T1000 (cell line): ENCODE data around the gene MICU1.
A peak's percentile ranks its signal among the peaks of the same experiment; 100 is the strongest.
"Not testable (repeated sequence)": the region's sequence is repeated elsewhere in the genome, so short reads cannot be mapped to it uniquely, and the experiment has no call there.

ENCODE experiments used
- DNase-seq: peaks from one replicate; lab custom pipeline; 2025; ENCODE audit warnings: mixed read lengths; lab: John Stamatoyannopoulos, UW

Gene MICU1

DNA sequence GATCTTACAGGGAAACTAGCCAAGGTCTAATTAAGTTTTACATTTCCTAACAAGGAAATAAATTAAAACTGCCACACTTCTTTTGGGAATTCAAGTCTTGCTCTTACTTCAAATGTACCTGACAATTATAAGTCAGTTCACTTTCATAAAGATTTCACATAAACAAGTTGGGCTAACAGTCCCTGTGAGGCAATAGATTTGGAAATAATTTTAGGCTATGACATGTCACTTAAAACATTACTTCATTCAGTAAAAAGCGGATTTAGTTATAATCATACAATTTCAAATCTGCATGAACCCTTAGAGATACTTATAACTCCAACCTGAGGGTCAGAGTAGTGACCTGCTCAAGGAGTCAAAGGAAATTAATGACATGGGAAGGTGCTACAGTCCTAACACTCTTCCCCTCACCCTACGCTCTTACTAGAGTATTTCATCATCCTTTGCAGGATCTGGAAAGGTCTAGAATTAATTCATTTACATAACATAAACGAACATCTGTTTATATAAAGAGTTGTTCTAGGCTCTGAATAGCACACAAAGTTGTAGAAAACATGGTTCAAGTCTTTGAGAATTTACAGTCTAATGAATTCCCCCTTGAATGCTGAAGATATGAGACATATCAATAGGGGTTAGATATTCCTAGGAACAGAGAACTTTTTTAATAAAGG, 238.8 kb downstream of the MICU1 start:
- DNase-seq: no peak

GRCh38 chr10:72385724-72386123, 240.2 kb downstream of the MICU1 start:
- DNase-seq: no peak

DNA sequence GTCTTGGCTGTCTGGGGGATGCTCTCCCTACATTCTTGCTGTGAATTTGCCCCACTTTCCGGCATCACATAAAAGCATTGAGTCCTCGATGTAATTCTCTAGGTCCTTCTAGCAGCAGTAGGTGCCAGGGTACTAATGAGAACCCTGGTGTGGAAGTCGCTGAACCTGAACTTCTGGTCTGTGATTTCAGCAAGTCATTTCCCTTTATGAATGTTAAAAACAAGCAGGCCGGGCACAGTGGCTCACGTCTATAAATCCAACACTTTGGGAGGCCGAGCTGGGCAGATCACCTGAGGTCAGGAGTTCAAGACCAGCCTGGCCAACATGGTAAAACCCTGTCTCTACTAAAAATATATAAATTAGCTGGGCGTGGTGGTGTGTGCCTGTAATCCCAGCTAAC, 240.9 kb downstream of the MICU1 start:
- not testable (repeated sequence) for DNase-seq

GRCh38 chr10:72379776-72380175, 246.1 kb downstream of the MICU1 start:
- DNase-seq: no peak

DNA sequence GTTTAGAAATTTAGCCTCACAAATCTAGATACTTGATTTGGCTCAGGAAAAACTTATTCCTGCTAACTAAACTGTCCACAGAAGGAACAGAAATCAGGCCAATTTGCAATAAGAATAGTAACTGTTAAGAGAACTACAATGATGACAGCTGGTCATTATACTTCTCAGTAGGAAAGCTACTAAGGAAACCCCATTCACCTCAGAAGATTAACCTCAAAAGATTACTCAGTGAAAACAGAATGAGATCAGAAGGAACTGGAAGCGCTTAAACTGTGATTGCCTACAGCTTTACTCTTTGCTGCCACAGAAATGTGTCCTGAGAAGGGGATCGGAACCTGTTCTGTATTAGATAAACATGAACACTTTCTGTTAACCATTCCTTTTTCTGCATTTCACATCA, 246.8 kb downstream of the MICU1 start:
- no peak for DNase-seq

DNA sequence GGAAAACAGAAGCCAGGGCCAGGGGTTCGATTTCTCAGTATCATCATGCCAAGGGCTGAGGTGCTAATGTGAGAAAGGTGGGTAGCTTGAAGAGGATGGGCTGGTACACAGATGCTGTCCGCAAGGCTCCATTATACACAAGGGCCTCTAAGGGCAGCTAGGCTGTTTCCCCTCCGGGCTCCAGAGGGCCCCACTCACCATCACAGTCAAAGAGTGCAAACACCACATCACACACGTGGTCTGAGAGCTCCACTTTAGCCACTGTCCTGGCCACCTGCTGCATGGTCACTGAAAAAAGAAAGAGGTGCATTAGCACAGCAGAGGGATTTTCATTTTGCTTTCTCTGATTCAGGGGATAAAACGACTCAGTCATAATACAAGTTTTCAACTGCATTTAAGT, 250.3 kb downstream of the MICU1 start:
- DNase-seq: no peak

DNA sequence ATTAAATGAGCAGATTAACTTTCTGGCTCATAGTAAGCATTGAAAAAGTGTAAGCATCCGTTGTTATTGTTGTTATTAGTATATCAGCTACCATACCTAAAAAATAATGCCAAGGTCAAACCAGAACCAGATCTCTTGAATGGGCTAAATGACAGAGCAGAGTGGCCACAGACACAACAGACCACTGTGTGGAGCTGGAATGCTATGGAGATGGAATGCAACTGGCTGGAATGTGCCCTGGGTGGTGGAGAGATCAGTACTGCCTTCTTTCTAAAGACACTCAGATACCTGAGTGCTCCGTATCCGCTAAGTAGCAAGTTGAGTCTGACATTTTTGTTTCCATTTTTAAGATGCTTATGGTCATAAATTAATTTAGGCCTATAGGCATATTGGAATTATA, 250.7 kb downstream of the MICU1 start:
- DNase-seq: no peak

DNA sequence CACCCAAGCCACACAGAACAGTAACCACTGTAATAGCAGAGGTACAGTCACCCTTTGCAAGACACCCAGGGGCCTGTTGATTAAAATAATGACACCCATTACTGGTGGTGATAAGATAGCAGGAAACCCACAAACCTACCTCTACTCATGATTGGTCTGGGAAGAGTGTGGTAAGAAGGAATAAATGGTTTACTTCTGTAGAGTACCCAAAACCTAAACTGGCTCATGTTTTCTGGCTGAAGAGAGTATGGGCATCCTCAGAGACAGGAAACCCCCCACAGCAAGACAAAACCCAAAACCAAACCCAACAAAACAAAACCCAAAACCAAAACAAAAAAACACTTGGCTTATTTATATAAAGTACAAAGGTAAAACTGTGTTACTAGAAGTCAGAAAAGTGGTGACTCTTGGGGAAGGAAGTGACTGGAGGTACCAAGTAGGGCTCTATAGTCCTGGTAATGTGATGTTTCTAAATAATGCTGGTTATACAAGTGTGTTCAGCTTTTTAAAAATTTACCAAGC, 255.6 kb downstream of the MICU1 start:
- no peak for DNase-seq

DNA sequence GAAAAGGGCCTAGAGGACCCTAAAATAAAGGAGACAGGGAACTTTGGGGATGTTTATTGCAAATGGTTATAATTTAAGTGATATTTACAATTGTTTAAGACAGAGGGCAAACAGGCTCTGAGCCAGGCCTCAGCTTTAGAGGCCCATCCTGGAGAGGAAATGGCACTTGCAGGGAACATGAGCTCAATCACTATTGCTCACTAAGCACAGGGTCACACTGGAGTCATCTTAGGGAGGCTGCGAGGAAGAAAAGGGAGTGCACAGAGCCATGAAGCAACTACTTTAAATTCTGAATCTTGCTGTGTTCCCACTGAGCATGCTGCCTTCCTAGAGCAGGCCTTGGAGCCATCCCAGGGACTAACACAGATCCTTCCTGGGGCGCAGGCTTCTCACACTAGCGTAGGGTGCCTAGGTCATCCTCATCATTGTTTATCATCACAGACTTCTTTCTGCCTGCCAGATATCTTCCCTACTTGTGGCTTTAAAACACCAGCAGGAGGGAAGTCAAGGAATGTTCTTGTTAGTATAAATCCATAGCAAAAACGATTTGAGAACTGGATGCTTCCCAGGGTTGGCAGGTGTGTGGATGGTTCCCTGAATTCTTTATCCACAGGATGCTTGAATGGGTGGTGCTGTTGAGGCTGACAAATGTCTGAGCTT, 258.4 kb downstream of the MICU1 start:
- no peak for DNase-seq

DNA sequence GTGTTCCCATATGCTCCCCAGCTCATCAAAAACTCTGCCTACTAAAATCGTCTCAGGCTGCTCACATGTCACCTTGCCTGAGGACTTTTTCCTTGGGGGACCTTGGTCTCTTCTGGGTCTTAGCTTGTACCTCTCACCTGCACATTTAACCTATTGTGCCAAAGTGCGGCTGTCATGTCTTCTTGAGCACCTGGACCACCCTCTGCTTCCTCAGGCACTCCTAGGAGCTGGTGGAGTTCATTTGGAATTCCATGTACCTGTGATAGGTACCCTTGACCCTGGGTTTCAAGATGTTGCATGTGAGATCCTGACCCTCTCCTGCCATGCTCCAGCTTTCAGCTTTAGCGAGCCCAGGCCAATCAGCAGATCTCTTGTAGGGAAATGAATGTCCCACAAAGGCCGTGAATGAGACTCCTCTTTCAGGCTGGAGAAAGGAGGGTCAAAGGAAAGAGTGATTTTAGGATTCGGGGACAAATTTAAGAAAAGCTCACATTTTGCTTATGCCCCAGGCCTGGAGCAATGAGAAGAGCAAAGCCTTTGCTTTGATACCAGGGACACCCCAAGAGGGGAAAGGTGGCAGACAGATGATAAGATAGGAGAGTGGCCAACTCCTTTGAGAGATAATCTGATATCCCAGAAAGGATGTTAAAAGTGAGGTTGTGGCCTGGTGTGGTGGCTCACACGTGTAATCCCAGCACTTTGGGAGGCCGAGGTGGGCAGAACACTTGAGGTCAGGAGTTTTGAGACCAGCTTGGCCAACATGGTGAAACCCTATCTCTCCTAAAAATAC, 260.6 kb downstream of the MICU1 start:
- DNase-seq: no peak

- DNase-seq: peak; percentile 91
Measured at GRCh38 chr10:72364239-72364777, 261.6 kb downstream of the MICU1 start.

DNA sequence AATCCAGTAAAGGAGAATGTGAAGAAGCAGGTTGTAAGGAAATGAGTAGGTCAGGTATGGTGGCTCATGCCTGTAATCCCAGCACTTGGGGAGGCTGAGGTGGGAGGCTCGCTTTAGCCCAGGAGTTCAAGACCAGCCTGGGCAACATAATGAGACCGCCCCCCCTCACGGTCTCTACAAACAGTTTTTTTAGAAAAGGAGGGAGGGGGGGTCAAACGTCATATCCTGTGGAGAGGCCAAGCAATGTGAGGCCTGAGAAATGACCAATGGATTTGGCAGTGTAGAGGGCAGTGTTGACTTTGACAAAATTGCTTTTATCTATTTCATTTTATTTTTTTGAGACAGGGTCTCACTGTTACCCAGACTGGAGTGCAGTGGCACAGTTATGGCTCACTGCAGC, 268.9 kb downstream of the MICU1 start:
- no peak for DNase-seq

GRCh38 chr10:72356115-72356514, 269.8 kb downstream of the MICU1 start:
- no peak for DNase-seq

- no peak for DNase-seq
Measured at GRCh38 chr10:72355214-72355555, 270.7 kb downstream of the MICU1 start.

- DNase-seq: peak; percentile 92
Measured at GRCh38 chr10:72354356-72355213, 271.3 kb downstream of the MICU1 start, which contains the start of gene DNAJB12. DNAJB12 (minus strand) TSS chr10:72354919; CDS start chr10:72354897, 22 bp downstream.

- no peak for DNase-seq
Measured at GRCh38 chr10:72353965-72354355, 271.9 kb downstream of the MICU1 start.

DNA sequence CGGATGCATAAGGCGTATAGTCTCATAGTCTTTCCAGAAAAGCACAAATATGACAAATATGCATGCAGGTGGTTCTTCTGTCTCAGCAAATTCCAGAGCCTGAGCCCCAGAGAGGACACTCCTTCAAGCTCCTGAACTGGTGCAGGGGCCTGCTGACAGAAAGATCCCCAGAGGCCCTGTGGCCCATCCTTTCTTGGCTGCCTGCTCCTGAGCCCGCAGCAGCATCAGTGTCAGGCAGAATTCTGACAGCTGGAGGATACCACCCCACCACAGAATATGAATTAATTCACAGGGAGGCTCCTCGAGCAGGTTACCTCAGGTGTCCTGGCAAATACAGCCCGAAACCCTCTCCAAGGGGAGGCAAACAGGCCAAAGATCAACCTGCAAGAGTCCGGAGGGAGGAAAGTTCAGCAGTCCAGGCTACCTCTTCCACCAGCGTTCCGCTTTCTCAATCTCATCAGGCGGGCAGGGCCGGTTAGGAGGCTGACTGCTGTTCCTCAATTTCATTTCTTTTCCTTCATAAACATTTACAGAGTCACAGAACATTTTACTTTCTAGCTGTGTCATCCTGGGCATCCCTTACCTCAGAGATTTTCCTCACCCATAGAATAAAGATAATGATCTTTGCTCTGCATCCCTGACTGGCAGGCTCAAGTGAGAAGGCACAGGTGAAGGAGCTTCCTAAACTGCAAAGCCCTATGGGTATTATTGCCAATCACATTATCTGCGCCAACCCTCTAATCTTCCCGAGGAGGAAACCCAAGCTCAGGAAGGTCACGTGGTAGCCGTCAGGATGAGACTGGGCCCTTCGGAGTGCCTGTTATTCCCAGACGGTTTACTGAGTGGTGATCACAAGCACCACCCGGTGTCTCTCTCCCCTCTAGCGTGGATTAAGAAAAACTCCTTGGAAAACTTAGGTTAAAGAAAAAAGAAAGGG, 272.6 kb downstream of the MICU1 start:
- DNase-seq: no peak

DNA sequence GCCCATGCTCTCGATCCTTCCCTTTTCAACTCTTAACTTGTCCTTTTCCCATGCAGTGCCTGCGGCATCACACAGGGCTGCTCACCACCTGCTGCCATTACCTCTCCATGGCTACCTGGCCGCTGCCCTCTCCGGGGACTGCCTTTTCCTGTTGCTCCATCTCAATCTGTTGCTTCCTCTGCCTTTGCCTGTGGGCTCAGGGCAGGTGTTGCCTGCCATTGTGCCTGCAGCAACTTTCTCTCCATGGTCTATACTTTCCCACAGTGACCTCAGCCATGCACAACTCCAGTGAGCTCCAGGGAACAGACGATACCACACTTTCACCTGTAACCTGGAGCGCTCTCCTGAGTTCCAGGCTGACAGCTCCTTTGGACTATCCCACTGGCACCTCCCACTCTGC, 274.4 kb downstream of the MICU1 start:
- DNase-seq: no peak

DNA sequence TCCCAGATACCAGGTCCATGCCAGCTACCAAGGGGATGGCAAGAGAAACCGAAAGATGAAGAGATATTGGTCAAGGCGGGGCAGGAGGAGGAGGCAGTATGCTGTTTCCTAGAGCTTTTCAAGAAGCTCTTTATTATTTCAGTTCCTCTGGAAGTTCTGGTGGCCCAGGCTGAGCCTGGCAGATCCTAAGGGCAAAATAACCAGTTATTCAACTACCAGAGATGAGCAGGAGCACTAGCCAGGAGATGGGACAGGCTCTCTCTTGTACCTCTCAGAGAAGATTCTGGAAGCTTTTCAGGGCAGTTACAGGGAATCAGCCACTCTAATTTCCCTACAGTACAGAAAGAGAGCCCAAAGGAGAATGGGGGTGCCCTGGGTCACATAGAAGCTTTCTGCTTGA, 276.4 kb downstream of the MICU1 start:
- no peak for DNase-seq

DNA sequence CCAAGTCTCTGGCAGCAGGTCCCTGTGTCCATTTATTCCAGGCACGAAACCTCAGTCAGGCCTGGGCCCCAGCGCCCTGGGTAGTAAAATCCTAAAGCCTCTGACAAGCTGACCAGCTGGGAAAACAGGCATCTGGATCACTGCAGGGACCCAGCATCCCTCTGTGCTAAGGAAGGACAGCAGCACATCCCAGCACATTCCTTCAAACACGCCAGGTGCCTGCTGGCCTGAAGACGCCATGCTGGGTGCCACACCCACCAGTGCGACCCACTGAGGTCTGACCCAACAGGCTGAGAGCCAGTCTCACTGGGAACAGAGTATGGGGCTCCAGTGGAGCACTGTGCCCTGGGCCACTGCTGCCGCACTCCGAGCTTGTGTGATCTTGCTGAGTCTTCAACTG, 277.6 kb downstream of the MICU1 start:
- DNase-seq: no peak

GRCh38 chr10:72346117-72346516, 279.8 kb downstream of the MICU1 start:
- not testable (repeated sequence) for DNase-seq
